ENCODE data around the gene NHERF1.

- TF ChIP-seq POLR2A (conservative IDR thresholded peaks at IDR 0.05) (no peak), ELF4 (CRISPR knock-in tag; IDR thresholded peaks at IDR 0.05) (no peak), ZBTB33 (CRISPR knock-in tag; IDR thresholded peaks at IDR 0.05) (no peak), IRF1 (CRISPR knock-in tag; IDR thresholded peaks at IDR 0.05; ENCODE audit: borderline replicate concordance) (no peak), CREM (IDR thresholded peaks at IDR 0.05; ENCODE audit: low read depth) (peak; percentile 46; the same call in 1 of the 2 replicates), STAG1 (CRISPR knock-in tag; IDR thresholded peaks at IDR 0.05; ENCODE audit: borderline replicate concordance) (no peak), ARID4B (CRISPR knock-in tag; IDR thresholded peaks at IDR 0.05) (no peak), CTCF (IDR thresholded peaks at IDR 0.05 in 2 of 3, conservative IDR thresholded peaks at IDR 0.05 in 1 of 3; ENCODE audit: insufficient read depth in 2 of 3, low read depth in 1 of 3, low read length in 3 of 3) (no peak), ZNF197 (CRISPR knock-in tag; IDR thresholded peaks at IDR 0.05; ENCODE audit: low read depth) (no peak), MTA2 (IDR thresholded peaks at IDR 0.05; ENCODE audit: low read depth) (no peak), ZFP30 (CRISPR knock-in tag; IDR thresholded peaks at IDR 0.05; ENCODE audit: borderline replicate concordance) (no peak), CREBBP (IDR thresholded peaks at IDR 0.05; ENCODE audit: low read depth, low read length) (no peak)
These were observed 33.3 kb upstream of the NHERF1 start for GRCh38 chr17:74715144-74715543.
